Endothelial cell of umbilical vein (primary cell): ENCODE data around the gene RELCH. TPM values are rescaled to one million over a fixed set of nuclear protein-coding genes. Genes with fewer than 3 reads are reported as not detected.
"Not testable (repeated sequence)": the region's sequence is repeated elsewhere in the genome, so short reads cannot be mapped to it uniquely, and the experiment has no call there.

Experiments
- BruUV-seq: library from RNA; stranded (reverse); fragments of 400-500 nt; replicated peaks from 2 replicates; lab custom pipeline; 2021; lab: Mats Ljungman, UMichigan
- CTCF ChIA-PET: fragments of 300-600, 350-600 bp; sonication (Branson Sonifier 250); formaldehyde crosslinking; loops from one replicate; lab custom pipeline; 2021; ENCODE audit warnings: antibody characterized with exemption, inconsistent platforms; lab: Charles Lee
- POLR2A ChIA-PET: fragments of 300-600, 350-600 bp; sonication (Branson Sonifier 250); formaldehyde crosslinking; loops from one replicate; lab custom pipeline; 2021; ENCODE audit warnings: antibody characterized with exemption, inconsistent platforms; lab: Charles Lee
- DNase-seq: peaks from one replicate; pipeline ENCODE4 v3.0.0-alpha.2; 2011; ENCODE audit warnings: low read depth, low spot score
- FAIRE-seq: peaks from 2 replicates; lab custom pipeline; 2011; peaks lifted over from hg19 to GRCh38; lab: Jason Lieb, UNC
- H2AFZ ChIP-seq: 2 replicates; pipeline ENCODE4 v1.6.0; 2012; ENCODE audit warnings: low read depth, low read length, control low read depth, inconsistent platforms
- H3K27ac ChIP-seq: 2 replicates; pipeline ENCODE4 v1.5.1; 2011; ENCODE audit warnings: low read depth, mild to moderate bottlenecking, control low read depth, low read length, moderate library complexity; ENCODE audit not compliant: insufficient read depth
- H3K27me3 ChIP-seq, 2 experiments: 2 replicates each; pipeline versions ENCODE4 v1.6.0 to v1.6.1; 2011; ENCODE audit warnings: low read length in 2 of 2, mixed read lengths in 1 of 2; ENCODE audit not compliant: control insufficient read depth in 2 of 2, insufficient read depth in 2 of 2
- H3K36me3 ChIP-seq, 2 experiments: 2 replicates in 1 of 2; 3 replicates in 1 of 2; pipeline ENCODE4 v1.5.1; 2011; ENCODE audit warnings: low read length in 2 of 2, mild to moderate bottlenecking in 1 of 2, moderate library complexity in 1 of 2; ENCODE audit not compliant: control insufficient read depth in 2 of 2, insufficient read depth in 2 of 2; ENCODE audit errors: extremely low read depth in 1 of 2
- H3K4me1 ChIP-seq: 3 replicates; pipeline ENCODE4 v1.5.1; 2011; ENCODE audit warnings: mild to moderate bottlenecking, low read length; ENCODE audit not compliant: control insufficient read depth, insufficient read depth; ENCODE audit errors: extremely low read depth
- H3K4me2 ChIP-seq: 2 replicates; pipeline ENCODE4 v1.6.1; 2011; ENCODE audit warnings: low read length, control low read depth, mixed read lengths; ENCODE audit not compliant: insufficient read depth
- H3K4me3 ChIP-seq, 3 experiments: fragments of 200-600 bp in 1 of 3; sonication (generic), shearing (Covaris generic) in 1 of 3; replicated peaks in 1 of 3; 2 replicates each; pipeline ENCODE4 v1.5.1; 2011 to 2016; ENCODE audit warnings: control low read depth in 3 of 3, low read length in 3 of 3, mild to moderate bottlenecking in 2 of 3, inconsistent platforms in 1 of 3, low read depth in 1 of 3, moderate library complexity in 1 of 3; ENCODE audit not compliant: insufficient read depth in 1 of 3
- H3K79me2 ChIP-seq: 2 replicates; pipeline ENCODE4 v1.6.0; 2012; ENCODE audit warnings: low read length, inconsistent platforms; ENCODE audit not compliant: control insufficient read depth, insufficient read depth
- H3K9ac ChIP-seq: replicated peaks from 2 replicates; pipeline ENCODE3; 2011; ENCODE audit warnings: low read length, control low read depth; ENCODE audit not compliant: insufficient read depth; ENCODE audit errors: extremely low read depth
- H3K9me1 ChIP-seq: replicated peaks from 3 replicates; pipeline ENCODE4 v1.6.0; 2011; ENCODE audit warnings: mild to moderate bottlenecking, low read length; ENCODE audit not compliant: control insufficient read depth, insufficient read depth; ENCODE audit errors: extremely low read depth
- H3K9me3 ChIP-seq: replicated peaks from 2 replicates; pipeline ENCODE4 v1.5.1; 2012; ENCODE audit warnings: low read length, inconsistent platforms; ENCODE audit not compliant: control insufficient read depth, insufficient read depth
- H4K20me1 ChIP-seq: replicated peaks from 2 replicates; pipeline ENCODE3; 2011; ENCODE audit warnings: mild to moderate bottlenecking, low read length; ENCODE audit not compliant: control insufficient read depth, insufficient read depth; ENCODE audit errors: extremely low read depth
- CTCF ChIP-seq, 2 donors: IDR thresholded peaks; 1 replicate in 1 of 2; 2 replicates in 1 of 2; pipeline ENCODE4 v1.5.1; 2011; ENCODE audit warnings: low read length in 2 of 2, mild to moderate bottlenecking in 2 of 2, moderate library complexity in 2 of 2, control low read depth in 1 of 2, inconsistent platforms in 1 of 2, low read depth in 1 of 2; ENCODE audit not compliant: insufficient read depth in 1 of 2; ENCODE audit errors: extremely low read depth in 1 of 2
- EZH2 ChIP-seq: IDR thresholded peaks from 2 replicates; pipeline ENCODE4 v1.6.1; 2012; ENCODE audit warnings: borderline replicate concordance, low read depth, mild to moderate bottlenecking, moderate library complexity, low read length, inconsistent platforms; ENCODE audit not compliant: severe bottlenecking
- FOS ChIP-seq: IDR thresholded peaks from 2 replicates; pipeline ENCODE4 v1.6.1; 2011; ENCODE audit warnings: mild to moderate bottlenecking, low read length, moderate library complexity, borderline replicate concordance; ENCODE audit not compliant: insufficient read depth
- GATA2 ChIP-seq: IDR thresholded peaks from 2 replicates; pipeline ENCODE4 v1.7.0; 2011; ENCODE audit warnings: low read depth, mild to moderate bottlenecking, moderate library complexity, mixed read lengths, low read length; ENCODE audit not compliant: insufficient read length, insufficient read depth
- JUN ChIP-seq: IDR thresholded peaks from 2 replicates; pipeline ENCODE4 v1.6.1; 2011; ENCODE audit warnings: borderline replicate concordance, low read depth; ENCODE audit not compliant: insufficient read length, insufficient read depth
- MAX ChIP-seq: IDR thresholded peaks from 2 replicates; pipeline ENCODE4 v1.6.1; 2011; ENCODE audit not compliant: insufficient read depth, insufficient read length
- MYC ChIP-seq: IDR thresholded peaks from one replicate; pipeline ENCODE4 v1.6.1; 2011; ENCODE audit warnings: mild to moderate bottlenecking, low read depth, low read length
- POLR2A ChIP-seq: IDR thresholded peaks from 2 replicates; pipeline ENCODE4 v1.6.1; 2012; ENCODE audit warnings: low read depth, mild to moderate bottlenecking, control low read depth, low read length
- POLR2AphosphoS5 ChIP-seq: IDR thresholded peaks from 2 replicates; pipeline ENCODE4 v1.6.1; 2012; ENCODE audit warnings: low read depth, mild to moderate bottlenecking, control low read depth, low read length, moderate library complexity; ENCODE audit not compliant: insufficient read depth
- dilution Hi-C: fragments of 300-500 bp; cut with MboI; formaldehyde crosslinking; loops from one replicate; pipeline ENCODE4 v1.15.0; 2019; ENCODE audit warnings: low sequenced_read_pairs; ENCODE audit not compliant: extremely low pct_ligation_motif_present
- intact Hi-C: fragments of 100-400 bp; cut with micrococcal nuclease; formaldehyde crosslinking; loops from one replicate; pipeline ENCODE4 v1.10.0; 2022
- polyA plus RNA-seq, 4 experiments: library from polyadenylated mRNA; depleted of rRNA in 3 of 4; stranded (reverse) in 3 of 4; unstranded in 1 of 4; fragments of >200 nt; gene quantifications; 2 replicates each; pipeline versions ENCODE4 v1.2.1 to v1.2.3, GENCODE V29; 2011 to 2012; ENCODE audit warnings: missing spikeins in 1 of 4
- total RNA-seq: library from RNA; stranded (reverse); gene quantifications from 2 replicates; pipeline ENCODE4 v1.2.3, GENCODE V29; 2021

RELCH gene
- total and polyA plus RNA-seq, 2 donors (not counting 3 experiments of a cell fraction or from before 2014, with no cell fraction given), result 6.6 to 25.2 TPM

- Histone ChIP-seq H4K20me1 (no peaks in the 10 kb centered on the region), H3K79me2 (no peaks in the 10 kb centered on the region), H3K9me3 (no peaks in the 10 kb centered on the region), H3K4me3 (no peak overlapping the region), H3K4me1 (no peaks in the 10 kb centered on the region), H3K9me1 (no peaks in the 10 kb centered on the region), H3K27ac (no peak overlapping the region), H2AFZ (no peak overlapping the region), H3K27me3 (no peaks in the 10 kb centered on the region), H3K9ac (no peak overlapping the region), H3K4me2 (no peak overlapping the region), H3K36me3 (no peaks in the 10 kb centered on the region)
- ChIA-PET POLR2A (no interaction called here), CTCF (interaction anchor here (1.2 kb wide), 1 partner anchor 9 kb away, joined by 3 read pairs; no protein-coding TSS in a partner anchor)
- intact Hi-C loops, result no loop called here
- TF ChIP-seq GATA2, result no peak
- TF ChIP-seq EZH2, result no peak
- TF ChIP-seq MYC, result no peak
- TF ChIP-seq FOS, result no peak
- TF ChIP-seq POLR2AphosphoS5, result no peak
- TF ChIP-seq MAX, result no peak
- TF ChIP-seq CTCF (IDR thresholded peaks at IDR 0.05; ENCODE audit: extremely low read depth in 1 of 2, insufficient read depth in 1 of 2, low read depth in 1 of 2, low read length in 2 of 2), result no peak
- no peak for TF ChIP-seq POLR2A
- no peak for TF ChIP-seq JUN
- dilution Hi-C loops, result no loop called here
- BruUV-seq, result no TSS peak
- no peak for FAIRE-seq
- DNase-seq, result no peak
Measured at GRCh38 chr18:62165583-62165982, 21.5 kb upstream of the RELCH start.

GRCh38 chr18:62166524-62166923, 20.5 kb upstream of the RELCH start:
- DNase-seq, FAIRE-seq, H3K4me2 ChIP-seq, H3K9me1 ChIP-seq, H2AFZ ChIP-seq, H3K9ac ChIP-seq, H3K4me1 ChIP-seq, H3K27ac ChIP-seq, H3K27me3 ChIP-seq, H3K79me2 ChIP-seq, H3K36me3 ChIP-seq, POLR2A ChIA-PET, H4K20me1 ChIP-seq, BruUV-seq, H3K4me3 ChIP-seq, intact Hi-C loops, H3K9me3 ChIP-seq, dilution Hi-C loops: not testable (repeated sequence)
- CTCF ChIA-PET, result interaction anchor here (1.2 kb wide), 1 partner anchor 8 kb away, joined by 3 read pairs; no protein-coding TSS in a partner anchor
